Activated T-cell treated with anti-CD3 and anti-CD28 coated beads, Interleukin-2, amount 50 U/mL, for 24 hours (primary cell): ENCODE results near the gene JAZF1.

ENCODE experiments used
- DNase-seq: peaks from one replicate; pipeline ENCODE4 v3.0.0-alpha.2; 2020
- H3K27ac Mint-ChIP-seq: 2 replicates; pipeline ENCODE4 v1.8.0; 2020; ENCODE audit warnings: mild to moderate bottlenecking, mixed read lengths
- H3K27me3 Mint-ChIP-seq: 2 replicates; pipeline ENCODE4 v1.8.0; 2020; ENCODE audit warnings: mixed read lengths
- H3K36me3 Mint-ChIP-seq: 2 replicates; pipeline ENCODE4 v1.8.0; 2020; ENCODE audit warnings: low read depth, mixed read lengths
- H3K4me1 Mint-ChIP-seq: 2 replicates; pipeline ENCODE4 v1.8.0; 2020; ENCODE audit warnings: low read depth, mixed read lengths
- H3K4me3 Mint-ChIP-seq: 2 replicates; pipeline ENCODE4 v1.8.0; 2020; ENCODE audit warnings: mild to moderate bottlenecking, moderate library complexity, mixed read lengths
- H3K9me3 Mint-ChIP-seq: 2 replicates; pipeline ENCODE4 v1.8.0; 2020; ENCODE audit warnings: mixed read lengths

JAZF1 gene

GRCh38 chr7:27822245-27822644 lies 358.4 kb downstream of the JAZF1 start:
- Mint-ChIP-seq H3K36me3 (peaks cover 75% of the 10 kb centered on the region), H3K4me1 (peaks cover 3% of the 10 kb centered on the region), H3K4me3 (no peak overlapping the region), H3K27me3 (no peaks in the 10 kb centered on the region), H3K9me3 (no peaks in the 10 kb centered on the region), H3K27ac (no peak overlapping the region)
- DNase-seq, result no peak

- Mint-ChIP-seq H3K4me1 (peaks cover 9% of the 10 kb centered on the region), H3K27ac (no peak overlapping the region), H3K4me3 (no peak overlapping the region), H3K9me3 (no peaks in the 10 kb centered on the region), H3K36me3 (peaks cover 71% of the 10 kb centered on the region), H3K27me3 (no peaks in the 10 kb centered on the region)
- no peak for DNase-seq
These were observed 367.9 kb downstream of the JAZF1 start for GRCh38 chr7:27812706-27813105.

- no peaks in the 10 kb centered on the region for H3K27me3 Mint-ChIP-seq
- H3K9me3 Mint-ChIP-seq, result no peaks in the 10 kb centered on the region
- peaks cover 68% of the 10 kb centered on the region for H3K36me3 Mint-ChIP-seq
- no peak overlapping the region for H3K4me3 Mint-ChIP-seq
- DNase-seq, result no peak
- no peak overlapping the region for H3K27ac Mint-ChIP-seq
- peaks cover 11% of the 10 kb centered on the region for H3K4me1 Mint-ChIP-seq
These were observed 370.4 kb downstream of the JAZF1 start for GRCh38 chr7:27810186-27810585.

GRCh38 chr7:27808626-27809025 lies 372.0 kb downstream of the JAZF1 start:
- H3K27me3 Mint-ChIP-seq, result no peaks in the 10 kb centered on the region
- no peak for DNase-seq
- H3K27ac Mint-ChIP-seq, result peak overlapping the region; percentile 2
- H3K36me3 Mint-ChIP-seq, result peaks cover 72% of the 10 kb centered on the region
- no peak overlapping the region for H3K4me3 Mint-ChIP-seq
- no peaks in the 10 kb centered on the region for H3K9me3 Mint-ChIP-seq
- peaks cover 12% of the 10 kb centered on the region for H3K4me1 Mint-ChIP-seq

GRCh38 chr7:27804139-27804538 lies 376.5 kb downstream of the JAZF1 start:
- Mint-ChIP-seq H3K4me3 (no peak overlapping the region), H3K9me3 (no peaks in the 10 kb centered on the region), H3K4me1 (peaks cover 12% of the 10 kb centered on the region), H3K36me3 (peaks cover 61% of the 10 kb centered on the region), H3K27ac (no peak overlapping the region), H3K27me3 (no peaks in the 10 kb centered on the region)
- no peak for DNase-seq

- Mint-ChIP-seq H3K27ac (no peak overlapping the region), H3K27me3 (no peaks in the 10 kb centered on the region), H3K9me3 (no peaks in the 10 kb centered on the region), H3K36me3 (peaks cover 64% of the 10 kb centered on the region), H3K4me1 (peaks cover 5% of the 10 kb centered on the region), H3K4me3 (no peak overlapping the region)
- no peak for DNase-seq
These were observed 377.6 kb downstream of the JAZF1 start for GRCh38 chr7:27802999-27803398.

- H3K4me1 Mint-ChIP-seq, result peaks cover 2% of the 10 kb centered on the region
- no peaks in the 10 kb centered on the region for H3K9me3 Mint-ChIP-seq
These were observed 381.4 kb downstream of the JAZF1 start for GRCh38 chr7:27799212-27799611.

GRCh38 chr7:27795977-27796376 lies 384.6 kb downstream of the JAZF1 start:
- no peak for DNase-seq

More at GRCh38 chr7:27799212-27799611, 381.4 kb downstream of the JAZF1 start:
- Mint-ChIP-seq H3K27me3 (no peaks in the 10 kb centered on the region), H3K4me3 (no peak overlapping the region), H3K36me3 (peaks cover 68% of the 10 kb centered on the region), H3K27ac (no peak overlapping the region)
- no peak for DNase-seq

GRCh38 chr7:27793780-27794179 lies 386.8 kb downstream of the JAZF1 start:
- peaks cover 6% of the 10 kb centered on the region for H3K4me1 Mint-ChIP-seq
- H3K4me3 Mint-ChIP-seq, result no peak overlapping the region
- no peaks in the 10 kb centered on the region for H3K27me3 Mint-ChIP-seq
- H3K36me3 Mint-ChIP-seq, result peaks cover 79% of the 10 kb centered on the region
- H3K27ac Mint-ChIP-seq, result no peak overlapping the region
- H3K9me3 Mint-ChIP-seq, result no peaks in the 10 kb centered on the region
- DNase-seq, result no peak

More at GRCh38 chr7:27795977-27796376, 384.6 kb downstream of the JAZF1 start:
- no peaks in the 10 kb centered on the region for H3K9me3 Mint-ChIP-seq
- H3K4me1 Mint-ChIP-seq, result peaks cover 4% of the 10 kb centered on the region
- H3K27ac Mint-ChIP-seq, result no peak overlapping the region
- H3K36me3 Mint-ChIP-seq, result peaks cover 73% of the 10 kb centered on the region
- no peak overlapping the region for H3K4me3 Mint-ChIP-seq
- no peaks in the 10 kb centered on the region for H3K27me3 Mint-ChIP-seq

GRCh38 chr7:27788437-27788836 lies 392.2 kb downstream of the JAZF1 start:
- no peaks in the 10 kb centered on the region for H3K9me3 Mint-ChIP-seq
- H3K4me1 Mint-ChIP-seq, result peaks cover 14% of the 10 kb centered on the region
- H3K27me3 Mint-ChIP-seq, result no peaks in the 10 kb centered on the region
- H3K27ac Mint-ChIP-seq, result no peak overlapping the region
- no peak for DNase-seq
- H3K36me3 Mint-ChIP-seq, result peaks cover 80% of the 10 kb centered on the region
- H3K4me3 Mint-ChIP-seq, result no peak overlapping the region

GRCh38 chr7:27784399-27785053 lies 396.1 kb downstream of the JAZF1 start:
- H3K36me3 Mint-ChIP-seq, result peaks cover 53% of the 10 kb centered on the region
- H3K4me1 Mint-ChIP-seq, result peaks cover 36% of the 10 kb centered on the region
- no peaks in the 10 kb centered on the region for H3K9me3 Mint-ChIP-seq
- H3K27me3 Mint-ChIP-seq, result no peaks in the 10 kb centered on the region
- H3K27ac Mint-ChIP-seq, result peak overlapping the region; percentile 50
- no peak for DNase-seq
- no peak overlapping the region for H3K4me3 Mint-ChIP-seq

- Mint-ChIP-seq H3K27me3 (no peaks in the 10 kb centered on the region), H3K27ac (peak overlapping the region; percentile 50), H3K36me3 (peaks cover 47% of the 10 kb centered on the region), H3K4me3 (peak overlapping the region; percentile 7), H3K4me1 (peaks cover 34% of the 10 kb centered on the region), H3K9me3 (no peaks in the 10 kb centered on the region)
- DNase-seq, result no peak
These were observed 397.7 kb downstream of the JAZF1 start for GRCh38 chr7:27782849-27783248.

GRCh38 chr7:27781188-27781587 lies 399.4 kb downstream of the JAZF1 start:
- Mint-ChIP-seq H3K4me1 (peaks cover 38% of the 10 kb centered on the region), H3K27me3 (no peaks in the 10 kb centered on the region), H3K36me3 (peaks cover 37% of the 10 kb centered on the region), H3K27ac (no peak overlapping the region), H3K9me3 (no peaks in the 10 kb centered on the region), H3K4me3 (no peak overlapping the region)
- DNase-seq, result no peak
